Measurements from ENCODE around the gene DHRS1. TPM values are rescaled to one million over a fixed set of nuclear protein-coding genes. Genes with fewer than 3 reads are reported as not detected.

DHRS1 gene
- total RNA-seq, 1 donor from 2014 or later: 29.3 TPM

- Mint-ChIP-seq H3K27me3 (ENCODE audit: low read depth) (no peaks in the 10 kb centered on the region), H3K36me3 (ENCODE audit: low read depth) (peaks cover 19% of the 10 kb centered on the region), H3K27ac (ENCODE audit: unreplicated experiment) (no peak overlapping the region), H3K9me3 (ENCODE audit: low read depth) (no peaks in the 10 kb centered on the region), H3K4me3 (ENCODE audit: unreplicated experiment) (no peak overlapping the region), H3K4me1 (ENCODE audit: low read depth) (peaks cover 13% of the 10 kb centered on the region)
- no peak for DNase-seq (ENCODE audit: low spot score)
- TF ChIP-seq, protein P1, sequence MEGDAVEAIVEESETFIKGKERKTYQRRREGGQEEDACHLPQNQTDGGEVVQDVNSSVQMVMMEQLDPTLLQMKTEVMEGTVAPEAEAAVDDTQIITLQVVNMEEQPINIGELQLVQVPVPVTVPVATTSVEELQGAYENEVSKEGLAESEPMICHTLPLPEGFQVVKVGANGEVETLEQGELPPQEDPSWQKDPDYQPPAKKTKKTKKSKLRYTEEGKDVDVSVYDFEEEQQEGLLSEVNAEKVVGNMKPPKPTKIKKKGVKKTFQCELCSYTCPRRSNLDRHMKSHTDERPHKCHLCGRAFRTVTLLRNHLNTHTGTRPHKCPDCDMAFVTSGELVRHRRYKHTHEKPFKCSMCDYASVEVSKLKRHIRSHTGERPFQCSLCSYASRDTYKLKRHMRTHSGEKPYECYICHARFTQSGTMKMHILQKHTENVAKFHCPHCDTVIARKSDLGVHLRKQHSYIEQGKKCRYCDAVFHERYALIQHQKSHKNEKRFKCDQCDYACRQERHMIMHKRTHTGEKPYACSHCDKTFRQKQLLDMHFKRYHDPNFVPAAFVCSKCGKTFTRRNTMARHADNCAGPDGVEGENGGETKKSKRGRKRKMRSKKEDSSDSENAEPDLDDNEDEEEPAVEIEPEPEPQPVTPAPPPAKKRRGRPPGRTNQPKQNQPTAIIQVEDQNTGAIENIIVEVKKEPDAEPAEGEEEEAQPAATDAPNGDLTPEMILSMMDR (IDR thresholded peaks at IDR 0.05): no peak
Observed at GRCh38 chr14:24292118-24292807, 7.3 kb downstream of the DHRS1 start.

DNA sequence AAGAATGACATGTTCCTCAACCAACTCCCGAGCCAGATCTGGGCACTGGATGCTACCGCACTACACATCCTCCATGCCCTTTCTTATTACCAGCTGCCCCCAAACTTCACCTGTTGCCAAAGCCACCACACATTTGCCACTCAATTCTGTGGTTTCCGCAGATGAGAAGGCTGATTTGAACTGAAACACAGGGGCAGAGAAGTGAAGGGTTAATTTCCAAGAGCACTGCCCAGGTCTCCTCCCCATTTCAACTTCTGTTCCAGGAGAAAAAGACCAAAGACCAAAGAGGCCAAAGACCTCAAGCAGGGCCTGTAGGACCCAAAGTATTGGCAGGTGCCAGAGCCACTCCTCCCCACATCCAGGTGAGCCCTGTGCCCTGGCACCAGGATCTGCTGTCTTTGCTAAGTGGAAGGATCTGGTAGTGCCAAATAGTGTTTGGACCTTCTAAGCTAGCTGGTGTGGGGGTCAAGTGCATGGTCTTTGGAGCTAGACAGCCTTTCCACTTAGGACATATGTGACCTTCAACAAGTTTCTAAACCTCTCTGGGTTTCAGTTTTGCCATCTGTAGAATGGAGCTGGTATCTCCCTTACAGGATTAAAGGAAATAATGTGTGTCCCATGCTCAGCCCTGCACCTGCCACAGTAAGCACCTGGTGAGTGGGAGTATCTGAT, 8.0 kb downstream of the DHRS1 start:
- H3K9me3 Mint-ChIP-seq (ENCODE audit: low read depth): no peaks in the 10 kb centered on the region
- DNase-seq (ENCODE audit: low spot score): no peak
- H3K36me3 Mint-ChIP-seq (ENCODE audit: low read depth): peaks cover 17% of the 10 kb centered on the region
- peaks cover 6% of the 10 kb centered on the region for H3K4me1 Mint-ChIP-seq (ENCODE audit: low read depth)
- no peak overlapping the region for H3K4me3 Mint-ChIP-seq (ENCODE audit: unreplicated experiment)
- TF ChIP-seq, protein P1 (IDR thresholded peaks at IDR 0.05): no peak
- H3K27me3 Mint-ChIP-seq (ENCODE audit: low read depth): no peaks in the 10 kb centered on the region
- no peak overlapping the region for H3K27ac Mint-ChIP-seq (ENCODE audit: unreplicated experiment)

- Mint-ChIP-seq H3K4me3 (ENCODE audit: unreplicated experiment) (no peak overlapping the region), H3K4me1 (ENCODE audit: low read depth) (no peaks in the 10 kb centered on the region), H3K27me3 (ENCODE audit: low read depth) (no peaks in the 10 kb centered on the region), H3K36me3 (ENCODE audit: low read depth) (peaks cover 11% of the 10 kb centered on the region), H3K27ac (ENCODE audit: unreplicated experiment) (no peak overlapping the region), H3K9me3 (ENCODE audit: low read depth) (no peaks in the 10 kb centered on the region)
- TF ChIP-seq, protein P1 (IDR thresholded peaks at IDR 0.05): no peak
- no peak for DNase-seq (ENCODE audit: low spot score)
Observed at GRCh38 chr14:24290746-24291145, 8.8 kb downstream of the DHRS1 start.

GRCh38 chr14:24289649-24290280, 9.8 kb downstream of the DHRS1 start:
- peaks cover 11% of the 10 kb centered on the region for H3K36me3 Mint-ChIP-seq (ENCODE audit: low read depth)
- TF ChIP-seq, protein P1 (IDR thresholded peaks at IDR 0.05): no peak
- DNase-seq (ENCODE audit: low spot score): no peak
- H3K4me1 Mint-ChIP-seq (ENCODE audit: low read depth): peaks cover 3% of the 10 kb centered on the region
- no peak overlapping the region for H3K27ac Mint-ChIP-seq (ENCODE audit: unreplicated experiment)
- no peaks in the 10 kb centered on the region for H3K9me3 Mint-ChIP-seq (ENCODE audit: low read depth)
- H3K4me3 Mint-ChIP-seq (ENCODE audit: unreplicated experiment): no peak overlapping the region
- H3K27me3 Mint-ChIP-seq (ENCODE audit: low read depth): no peaks in the 10 kb centered on the region

- TF ChIP-seq, protein P1 (IDR thresholded peaks at IDR 0.05): no peak
- Mint-ChIP-seq H3K27me3 (ENCODE audit: low read depth) (no peaks in the 10 kb centered on the region), H3K36me3 (ENCODE audit: low read depth) (peaks cover 10% of the 10 kb centered on the region), H3K4me3 (ENCODE audit: unreplicated experiment) (no peak overlapping the region), H3K4me1 (ENCODE audit: low read depth) (peaks cover 8% of the 10 kb centered on the region), H3K9me3 (ENCODE audit: low read depth) (no peaks in the 10 kb centered on the region), H3K27ac (ENCODE audit: unreplicated experiment) (no peak overlapping the region)
- peak; percentile 50 for DNase-seq (ENCODE audit: low spot score)
Observed at GRCh38 chr14:24286996-24287395, 12.6 kb downstream of the DHRS1 start.

Measured in chondrocyte (in vitro differentiated cells).